Naive thymus-derived CD4-positive, alpha-beta T cell (primary cell): ENCODE results near the gene C1orf56. TPM values are rescaled to one million over a fixed set of nuclear protein-coding genes. Genes with fewer than 3 reads are reported as not detected.

Experiments used
- ATAC-seq: fragments of 150-1000 bp; cut with Tn5 transposase; 2 replicates; pipeline ENCODE4 v1.10.0; 2021; ENCODE audit warnings: mild to moderate bottlenecking, moderate library complexity
- CTCF ChIA-PET: fragments of 350-600 bp; sonication (Branson Sonifier 250); formaldehyde crosslinking; loops from one replicate; lab custom pipeline; 2021; ENCODE audit warnings: antibody characterized with exemption; lab: Charles Lee
- POLR2A ChIA-PET: fragments of 350-600 bp; sonication (Branson Sonifier 250); formaldehyde crosslinking; loops from one replicate; lab custom pipeline; 2021; ENCODE audit warnings: antibody characterized with exemption, inconsistent platforms; lab: Charles Lee
- DNase-seq, 9 donors: peaks; one replicate each; pipeline versions ENCODE4 v3.0.0 to v3.0.0-alpha.2; 2020 to 2022; ENCODE audit warnings: mixed read lengths in 1 of 9
- H3K27ac ChIP-seq: one replicate; pipeline ENCODE4 v1.7.0; 2013; ENCODE audit warnings: mild to moderate bottlenecking, low read depth, low read length, moderate library complexity
- H3K27me3 ChIP-seq, 2 donors: one replicate each; pipeline ENCODE4 v1.7.0; 2013; ENCODE audit warnings: low read length in 2 of 2, mild to moderate bottlenecking in 2 of 2, moderate library complexity in 2 of 2; ENCODE audit not compliant: control insufficient read depth in 2 of 2, insufficient read depth in 2 of 2
- H3K36me3 ChIP-seq, 3 experiments: 1 replicate in 2 of 3; 2 replicates in 1 of 3; pipeline ENCODE4 v1.7.0; 2013; ENCODE audit warnings: low read length in 3 of 3, mild to moderate bottlenecking in 3 of 3, moderate library complexity in 1 of 3; ENCODE audit not compliant: insufficient read depth in 3 of 3, control insufficient read depth in 2 of 3
- H3K4me1 ChIP-seq, 2 donors: one replicate each; pipeline ENCODE4 v1.7.0; 2013; ENCODE audit warnings: low read length in 2 of 2, mild to moderate bottlenecking in 2 of 2, moderate library complexity in 1 of 2; ENCODE audit not compliant: control insufficient read depth in 2 of 2, insufficient read depth in 2 of 2
- H3K4me3 ChIP-seq: 2 replicates; pipeline ENCODE4 v1.7.0; 2013; ENCODE audit warnings: mild to moderate bottlenecking, low read length
- H3K9me3 ChIP-seq, 3 experiments: 1 replicate in 2 of 3; 2 replicates in 1 of 3; pipeline ENCODE4 v1.7.0; 2013; ENCODE audit warnings: low read length in 3 of 3; ENCODE audit not compliant: control insufficient read depth in 2 of 3
- H3K27ac Mint-ChIP-seq, 9 donors: one replicate each; pipeline ENCODE4 v1.8.0; 2020 to 2022; ENCODE audit warnings: mixed read lengths in 9 of 9, mild to moderate bottlenecking in 8 of 9, moderate library complexity in 5 of 9, inconsistent platforms in 2 of 9
- H3K27me3 Mint-ChIP-seq, 5 donors: one replicate each; pipeline ENCODE4 v1.8.0; 2021 to 2022; ENCODE audit warnings: mixed read lengths in 5 of 5, mild to moderate bottlenecking in 1 of 5
- H3K36me3 Mint-ChIP-seq, 5 donors: one replicate each; pipeline ENCODE4 v1.8.0; 2020 to 2022; ENCODE audit warnings: mixed read lengths in 5 of 5, mild to moderate bottlenecking in 3 of 5, inconsistent platforms in 1 of 5
- H3K4me1 Mint-ChIP-seq, 7 donors: one replicate each; pipeline ENCODE4 v1.8.0; 2020 to 2022; ENCODE audit warnings: mixed read lengths in 7 of 7, mild to moderate bottlenecking in 3 of 7, inconsistent platforms in 1 of 7
- H3K4me3 Mint-ChIP-seq, 10 donors: one replicate each; pipeline ENCODE4 v1.8.0; 2020 to 2022; ENCODE audit warnings: mild to moderate bottlenecking in 10 of 10, mixed read lengths in 10 of 10, moderate library complexity in 6 of 10, inconsistent platforms in 2 of 10
- H3K9me3 Mint-ChIP-seq, 11 donors: one replicate each; pipeline ENCODE4 v1.8.0; 2020 to 2022; ENCODE audit warnings: mixed read lengths in 11 of 11, mild to moderate bottlenecking in 4 of 11, inconsistent platforms in 1 of 11, moderate library complexity in 1 of 11
- intact Hi-C, 2 donors: fragments of 100-400 bp; cut with micrococcal nuclease; formaldehyde crosslinking; loops; one replicate each; pipeline ENCODE4 v1.15.1; 2023
- polyA plus RNA-seq, 2 donors: library from polyadenylated mRNA; unstranded; fragments of 300-500 nt; fragmentation: Illumina TruSeq; gene quantifications; one replicate each; pipeline ENCODE4 v1.2.3, GENCODE V29; 2021
- total RNA-seq, 6 experiments: library from RNA in 5 of 6; stranded (reverse) in 5 of 6; gene quantifications; 1 replicate in 5 of 6; 2 replicates in 1 of 6; pipeline ENCODE4 v1.2.3 and lab custom pipeline; 2021 to 2026

The C1orf56 gene
- total and polyA plus RNA-seq, 7 experiments from 2014 or later, result 0.64 to 4.3 (median 2.8) TPM

- Mint-ChIP-seq H3K4me3 (no peak overlapping the region), H3K27ac (peak overlapping the region in 4 of 9 donors; percentile 9 to 65 (median 24)), H3K27me3 (no peaks in the 10 kb centered on the region), H3K9me3 (no peaks in the 10 kb centered on the region), H3K4me1 (peaks cover 10 to 31% (median 24%) of the 10 kb centered on the region in 7 donors), H3K36me3 (peaks cover 0 to 6% (median 4%) of the 10 kb centered on the region in 5 donors)
- no peaks in the 10 kb centered on the region for H3K9me3 ChIP-seq
- intact Hi-C loops, result no loop called here
- ChIA-PET CTCF (interaction anchor here (0.6 to 1.7 kb wide), 4 partner anchors 11 to 66 kb away, joined by 3 to 5 read pairs (median 3); partner anchors contain the start of gene C1orf56), POLR2A (interaction anchor here (0.7 to 2.1 kb wide), 5 partner anchors 8 to 90 kb away, joined by 3 to 16 read pairs (median 5); partner anchors contain the start of gene C1orf56)
- no peaks in the 10 kb centered on the region for H3K4me1 ChIP-seq
- no peaks in the 10 kb centered on the region for H3K36me3 ChIP-seq
- H3K27ac ChIP-seq, result no peak overlapping the region
- H3K4me3 ChIP-seq, result no peak overlapping the region
- no peak for ATAC-seq
- DNase-seq, result no peak
- no peaks in the 10 kb centered on the region for H3K27me3 ChIP-seq
Observed at GRCh38 chr1:151065089-151065645, 17.6 kb downstream of the C1orf56 start.

GRCh38 chr1:151067185-151067584 lies 19.6 kb downstream of the C1orf56 start:
- ChIA-PET CTCF (interaction anchor here (1.0 kb wide), 1 partner anchor 88 kb away, joined by 3 read pairs; no protein-coding TSS in a partner anchor), POLR2A (interaction anchor here (0.6 to 0.9 kb wide), 3 partner anchors 9 to 760 kb away, joined by 3 to 4 read pairs (median 3); no protein-coding TSS in a partner anchor)
- peaks cover 5 to 28% (median 25%) of the 10 kb centered on the region in 7 donors for H3K4me1 Mint-ChIP-seq
- H3K9me3 Mint-ChIP-seq, result no peaks in the 10 kb centered on the region
- no peaks in the 10 kb centered on the region for H3K27me3 ChIP-seq
- peaks cover 0 to 4% (median 0%) of the 10 kb centered on the region in 3 experiments for H3K36me3 ChIP-seq
- intact Hi-C loops, result no loop called here
- ATAC-seq (no peak), DNase-seq (no peak)
- no peak overlapping the region for H3K4me3 Mint-ChIP-seq
- H3K27ac ChIP-seq, result no peak overlapping the region
- H3K9me3 ChIP-seq, result no peaks in the 10 kb centered on the region
- no peak overlapping the region for H3K4me3 ChIP-seq
- H3K4me1 ChIP-seq, result peaks cover 8 to 9% of the 10 kb centered on the region in 2 donors
- peak overlapping the region in 5 of 9 donors; percentile 8 to 90 (median 59) for H3K27ac Mint-ChIP-seq
- peaks cover 0 to 2% (median 0%) of the 10 kb centered on the region in 5 donors for H3K27me3 Mint-ChIP-seq
- peaks cover 0 to 6% (median 4%) of the 10 kb centered on the region in 5 donors for H3K36me3 Mint-ChIP-seq

DNA sequence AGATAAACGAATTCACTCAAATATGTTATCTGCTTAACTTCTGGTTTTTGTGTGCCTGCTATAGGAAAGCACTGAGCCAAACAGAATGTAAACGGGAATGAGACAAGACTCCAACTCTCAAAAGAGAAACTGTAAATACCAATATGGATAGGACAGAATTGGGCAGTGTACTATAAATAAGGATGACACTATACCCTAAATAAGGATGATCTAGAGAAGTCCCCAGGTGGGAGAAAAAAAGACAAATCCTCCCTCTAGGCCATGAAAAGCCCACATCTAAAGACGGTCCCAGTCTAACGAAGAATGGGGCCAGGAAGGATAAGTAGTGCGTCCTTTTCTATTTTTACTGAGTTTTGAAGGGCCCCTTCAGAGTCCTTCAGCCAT lies 21.5 kb downstream of the C1orf56 start:
- intact Hi-C loops, result no loop called here
- POLR2A ChIA-PET, result interaction anchor here (1.4 to 6.3 kb wide), 5 partner anchors 9 to 25 kb away, joined by 5 to 67 read pairs (median 9); partner anchors contain the start of genes C1orf56, CDC42SE1 and MLLT11
- H3K27ac Mint-ChIP-seq, result peak overlapping the region; percentile 73 to 100 (median 90)
- DNase-seq (no peak), ATAC-seq (no peak)
- Histone ChIP-seq H3K36me3 (peaks cover 0 to 4% (median 0%) of the 10 kb centered on the region in 3 experiments), H3K27ac (peak overlapping the region; percentile 94), H3K9me3 (no peaks in the 10 kb centered on the region), H3K4me3 (no peak overlapping the region), H3K27me3 (no peaks in the 10 kb centered on the region), H3K4me1 (peaks cover 8 to 9% of the 10 kb centered on the region in 2 donors)
- H3K4me1 Mint-ChIP-seq, result peaks cover 5 to 38% (median 30%) of the 10 kb centered on the region in 7 donors
- CTCF ChIA-PET, result interaction anchor here (0.5 to 1.5 kb wide), 2 partner anchors 10 to 13 kb away, joined by 3 to 9 read pairs; partner anchors contain the start of gene CDC42SE1
- peaks cover 0 to 2% (median 0%) of the 10 kb centered on the region in 5 donors for H3K27me3 Mint-ChIP-seq
- H3K4me3 Mint-ChIP-seq, result peak overlapping the region; percentile 52 to 100 (median 97)
- H3K36me3 Mint-ChIP-seq, result peaks cover 0 to 10% (median 8%) of the 10 kb centered on the region in 5 donors
- no peaks in the 10 kb centered on the region for H3K9me3 Mint-ChIP-seq

- Mint-ChIP-seq H3K36me3 (peaks cover under 1 to 14% (median 6%) of the 10 kb centered on the region in 5 donors), H3K27me3 (peaks cover 0 to 2% (median 0%) of the 10 kb centered on the region in 5 donors), H3K4me3 (peak within 1 kb of the TSS; percentile 94 to 100 (median 99)), H3K27ac (peak within 1 kb of the TSS; percentile 97 to 100 (median 100)), H3K9me3 (no peaks in the 10 kb centered on the region), H3K4me1 (peaks cover 5 to 37% (median 29%) of the 10 kb centered on the region in 7 donors)
- no peaks in the 10 kb centered on the region for H3K9me3 ChIP-seq
- peak within 1 kb of the TSS; percentile 99 for H3K4me3 ChIP-seq
- H3K36me3 ChIP-seq, result peaks cover 0 to 12% (median 0%) of the 10 kb centered on the region in 3 experiments
- DNase-seq, result peak; percentile 78 to 94 (median 89)
- H3K4me1 ChIP-seq, result peaks cover 8 to 9% of the 10 kb centered on the region in 2 donors
- H3K27me3 ChIP-seq, result no peaks in the 10 kb centered on the region
- peak; percentile 91 for ATAC-seq
- peak within 1 kb of the TSS; percentile 94 for H3K27ac ChIP-seq
- ChIA-PET CTCF (interaction anchor here (0.5 to 3.8 kb wide), 7 partner anchors 12 to 86 kb away, joined by 3 to 14 read pairs (median 5); partner anchors contain the start of genes CDC42SE1 and TNFAIP8L2), POLR2A (interaction anchor here (0.5 to 6.3 kb wide), 14 partner anchors 11 to 441 kb away, joined by 3 to 67 read pairs (median 5); partner anchors contain the start of genes C1orf56, CDC42SE1, ENSA and MLLT11)
- intact Hi-C loops, result loop anchor here (1.0 to 5.0 kb wide), 13 partner anchors 11 to 441 kb away; partner anchors contain the start of genes CDC42SE1 (in 2 of the 2), TNFAIP8L2 (in 2 of the 2), ENSA (in 1 of the 2) and LYSMD1 (in 1 of the 2)
Observed at GRCh38 chr1:151070474-151071276, 23.1 kb downstream of the C1orf56 start, which contains the start of gene GABPB2. Gene GABPB2, plus strand, starts transcription at chr1:151070761. Its CDS starts 17,429 bp downstream, at chr1:151088190.

GRCh38 chr1:151072224-151072623 lies 24.7 kb downstream of the C1orf56 start:
- ATAC-seq, result no peak
- H3K27ac ChIP-seq, result no peak overlapping the region
- peaks cover 4 to 10% (median 7%) of the 10 kb centered on the region in 5 donors for H3K36me3 Mint-ChIP-seq
- H3K4me1 ChIP-seq, result peaks cover 8 to 9% of the 10 kb centered on the region in 2 donors
- peaks cover 0 to 12% (median 0%) of the 10 kb centered on the region in 3 experiments for H3K36me3 ChIP-seq
- POLR2A ChIA-PET, result interaction anchor here (0.6 to 6.3 kb wide), 7 partner anchors 10 to 61 kb away, joined by 3 to 67 read pairs (median 7); partner anchors contain the start of genes C1orf56, CDC42SE1 and MLLT11
- CTCF ChIA-PET, result interaction anchor here (0.5 to 3.8 kb wide), 6 partner anchors 14 to 366 kb away, joined by 3 to 14 read pairs (median 5); partner anchors contain the start of genes CDC42SE1 and TNFAIP8L2
- peak overlapping the region; percentile 97 to 100 (median 100) for H3K27ac Mint-ChIP-seq
- H3K9me3 ChIP-seq, result no peaks in the 10 kb centered on the region
- H3K9me3 Mint-ChIP-seq, result no peaks in the 10 kb centered on the region
- intact Hi-C loops, result loop anchor here in 1 of 2 donors (5.0 kb wide), 1 partner anchor 145 kb away; the partner anchor contains the start of gene SETDB1
- H3K4me3 ChIP-seq, result peak overlapping the region; percentile 99
- DNase-seq, result peak in 1 of 9 donors; percentile 10
- peaks cover 3 to 39% (median 32%) of the 10 kb centered on the region in 7 donors for H3K4me1 Mint-ChIP-seq
- H3K4me3 Mint-ChIP-seq, result peak overlapping the region in 8 of 10 donors; percentile 94 to 100 (median 98)
- no peaks in the 10 kb centered on the region for H3K27me3 ChIP-seq
- H3K27me3 Mint-ChIP-seq, result peaks cover 0 to 2% (median 0%) of the 10 kb centered on the region in 5 donors
